SU-DHL-6 (cell line): ENCODE results near the gene AFAP1.
"Not testable (repeated sequence)": the region's sequence is repeated elsewhere in the genome, so short reads cannot be mapped to it uniquely, and the experiment has no call there.

Source experiments
- H2AFZ ChIP-seq: fragments of 200-600 bp; sonication (generic); 2 replicates; pipeline ENCODE4 v1.6.1; 2014; ENCODE audit warnings: low read depth, mild to moderate bottlenecking, moderate library complexity, mixed read lengths, antibody characterized with exemption, low read length; ENCODE audit not compliant: severe bottlenecking
- H3F3A ChIP-seq: fragments of 200-600 bp; shearing (Covaris generic); 2 replicates; pipeline ENCODE4 v1.6.0; 2016; ENCODE audit warnings: antibody characterized with exemption, mild to moderate bottlenecking; ENCODE audit not compliant: insufficient read depth
- H3K27ac ChIP-seq: fragments of 200-600 bp; sonication (generic); 2 replicates; pipeline ENCODE4 v1.5.1; 2016; ENCODE audit warnings: low read depth, mild to moderate bottlenecking, low read length, moderate library complexity, mixed read lengths
- H3K27me3 ChIP-seq: fragments of 200-600 bp; sonication (generic), shearing (Covaris generic); 2 replicates; pipeline ENCODE4 v1.6.0; 2014; ENCODE audit warnings: mild to moderate bottlenecking, low read length
- H3K36me3 ChIP-seq: fragments of 200-600 bp; sonication (generic); 2 replicates; pipeline ENCODE4 v1.6.1; 2014; ENCODE audit warnings: mild to moderate bottlenecking, low read length, mixed read lengths
- H3K4me2 ChIP-seq: fragments of 300-600, 200-600 bp; shearing (Covaris generic), sonication (generic); 2 replicates; pipeline ENCODE4 v1.6.0; 2014; ENCODE audit warnings: low read length, low read depth, mild to moderate bottlenecking; ENCODE audit not compliant: poor library complexity, severe bottlenecking
- H3K4me3 ChIP-seq: fragments of 200-600 bp; sonication (generic); 2 replicates; pipeline ENCODE4 v1.5.1; 2014; ENCODE audit warnings: antibody characterized with exemption, low read length, mild to moderate bottlenecking, mixed read lengths; ENCODE audit not compliant: insufficient read depth, poor library complexity, severe bottlenecking
- H3K79me2 ChIP-seq: fragments of 200-600 bp; sonication (generic); 2 replicates; pipeline ENCODE4 v1.6.1; 2014; ENCODE audit warnings: mild to moderate bottlenecking, low read length, moderate library complexity; ENCODE audit not compliant: insufficient read depth
- H3K9ac ChIP-seq: fragments of 200-600 bp; sonication (generic); 2 replicates; pipeline ENCODE4 v1.7.0; 2014; ENCODE audit warnings: mild to moderate bottlenecking, low read length
- H3K9me2 ChIP-seq: fragments of 200-600 bp; sonication (generic); replicated peaks from 2 replicates; pipeline ENCODE4 v1.6.1; 2014; ENCODE audit warnings: low read length; ENCODE audit not compliant: insufficient read depth
- H3K9me3 ChIP-seq: fragments of 200-600 bp; sonication (generic); 2 replicates; pipeline ENCODE4 v1.6.1; 2014; ENCODE audit warnings: low read length, mixed read lengths; ENCODE audit not compliant: insufficient read depth
- H4K20me1 ChIP-seq: fragments of 200-600 bp; sonication (generic); 2 replicates; pipeline ENCODE4 v1.6.1; 2014; ENCODE audit warnings: low read depth, mild to moderate bottlenecking, antibody characterized with exemption, low read length, moderate library complexity, mixed read lengths
- CTCF ChIP-seq: fragments of 200-600 bp; sonication (generic); IDR thresholded peaks from one replicate; pipeline ENCODE4 v1.5.1; 2017; ENCODE audit warnings: antibody characterized with exemption, mild to moderate bottlenecking, low read length, moderate library complexity; ENCODE audit not compliant: insufficient read depth, poor library complexity, severe bottlenecking
- EZH2phosphoT487 ChIP-seq: fragments of 200-600 bp; sonication (generic), shearing (Covaris generic); conservative IDR thresholded peaks from 2 replicates; pipeline ENCODE4 v1.6.1; 2018; ENCODE audit warnings: mild to moderate bottlenecking, antibody characterized with exemption, low read length, moderate library complexity, mixed read lengths

Gene AFAP1

GRCh38 chr4:7918981-7919380 is 20.7 kb downstream of the AFAP1 start:
- Histone ChIP-seq H3F3A (no peaks in the 10 kb centered on the region), H3K9me2 (no peaks in the 10 kb centered on the region), H2AFZ (no peak overlapping the region), H3K27me3 (no peaks in the 10 kb centered on the region), H3K9ac (no peak overlapping the region), H3K4me3 (no peak overlapping the region), H4K20me1 (no peaks in the 10 kb centered on the region), H3K27ac (no peak overlapping the region), H3K4me2 (no peak overlapping the region), H3K79me2 (no peaks in the 10 kb centered on the region), H3K36me3 (no peaks in the 10 kb centered on the region), H3K9me3 (no peaks in the 10 kb centered on the region)
- TF ChIP-seq CTCF (no peak), EZH2phosphoT487 (no peak)

- H3F3A ChIP-seq, H3K27me3 ChIP-seq, H3K4me3 ChIP-seq, H3K27ac ChIP-seq, H3K36me3 ChIP-seq, H3K9ac ChIP-seq, H3K9me3 ChIP-seq, H3K9me2 ChIP-seq, H3K4me2 ChIP-seq, H4K20me1 ChIP-seq, H2AFZ ChIP-seq, H3K79me2 ChIP-seq: not testable (repeated sequence)
Measured at GRCh38 chr4:7918187-7918586, 21.5 kb downstream of the AFAP1 start.

GRCh38 chr4:7917669-7918068 is 22.0 kb downstream of the AFAP1 start:
- Histone ChIP-seq H3K79me2 (no peaks in the 10 kb centered on the region), H3K27ac (no peak overlapping the region), H2AFZ (no peak overlapping the region), H3K36me3 (no peaks in the 10 kb centered on the region), H3K4me2 (no peak overlapping the region), H3F3A (no peaks in the 10 kb centered on the region), H3K9me3 (no peaks in the 10 kb centered on the region), H3K9me2 (no peaks in the 10 kb centered on the region), H4K20me1 (no peaks in the 10 kb centered on the region), H3K9ac (no peak overlapping the region), H3K4me3 (no peak overlapping the region), H3K27me3 (no peaks in the 10 kb centered on the region)
- TF ChIP-seq CTCF (no peak), EZH2phosphoT487 (no peak)

- Histone ChIP-seq H3K27ac (no peak overlapping the region), H3K36me3 (no peaks in the 10 kb centered on the region), H3K4me2 (no peak overlapping the region), H3K27me3 (no peaks in the 10 kb centered on the region), H2AFZ (no peak overlapping the region), H3K4me3 (no peak overlapping the region), H4K20me1 (no peaks in the 10 kb centered on the region), H3K79me2 (no peaks in the 10 kb centered on the region), H3F3A (no peaks in the 10 kb centered on the region), H3K9me3 (no peaks in the 10 kb centered on the region), H3K9me2 (no peaks in the 10 kb centered on the region), H3K9ac (no peak overlapping the region)
- TF ChIP-seq EZH2phosphoT487 (no peak), CTCF (no peak)
Measured at GRCh38 chr4:7915875-7916242, 23.8 kb downstream of the AFAP1 start.
